IMR-90 (cell line): ENCODE results near the gene WDR76. TPM values are rescaled to one million over a fixed set of nuclear protein-coding genes. Genes with fewer than 3 reads are reported as not detected.
"Not testable (repeated sequence)": the region's sequence is repeated elsewhere in the genome, so short reads cannot be mapped to it uniquely, and the experiment has no call there.

ENCODE experiments used
- ATAC-seq: fragments of 200-7000 bp; cut with Tn5 transposase; 2 replicates; pipeline ENCODE4 v1.9.1; 2020; ENCODE audit warnings: low read depth, mild to moderate bottlenecking, moderate library complexity
- BruUV-seq: library from RNA; stranded (reverse); fragments of 400-500 nt; replicated peaks from 2 replicates; lab custom pipeline; 2021; lab: Mats Ljungman, UMichigan
- CTCF ChIA-PET: fragments of 300-600 bp; formaldehyde crosslinking; extraction: SDS; loops from one replicate; lab custom pipeline; 2021; ENCODE audit warnings: antibody characterized with exemption; lab: Yijun Ruan, JAX
- POLR2A ChIA-PET: fragments of 300-600 bp; sonication (Branson Sonifier 250); formaldehyde crosslinking; loops from one replicate; lab custom pipeline; 2022; ENCODE audit warnings: antibody characterized with exemption; ENCODE audit not compliant: unreplicated experiment; lab: Charles Lee
- DNase-seq: peaks from one replicate; pipeline ENCODE4 v3.0.0; 2013
- H2AFZ ChIP-seq: replicated peaks from 2 replicates; pipeline ENCODE3; 2013; ENCODE audit warnings: low read length, mild to moderate bottlenecking; ENCODE audit not compliant: poor library complexity
- H2AK5ac ChIP-seq: 2 replicates; pipeline ENCODE4 v1.6.1; 2013; ENCODE audit warnings: low read depth, low read length, inconsistent platforms
- H2AK9ac ChIP-seq: replicated peaks from 2 replicates; pipeline ENCODE3; 2013; ENCODE audit warnings: mild to moderate bottlenecking, low read depth, low read length, moderate library complexity; ENCODE audit not compliant: poor library complexity
- H2BK120ac ChIP-seq: 2 replicates; pipeline ENCODE4 v1.6.1; 2013; ENCODE audit warnings: low read depth, low read length, inconsistent platforms
- H2BK15ac ChIP-seq: 3 replicates; pipeline ENCODE4 v1.6.1; 2013; ENCODE audit warnings: low read depth, low read length, inconsistent platforms
- H2BK20ac ChIP-seq: 2 replicates; pipeline ENCODE4 v1.6.1; 2013; ENCODE audit warnings: low read depth, mild to moderate bottlenecking, inconsistent platforms, low read length, moderate library complexity
- H2BK5ac ChIP-seq: 2 replicates; pipeline ENCODE4 v1.6.1; 2013; ENCODE audit warnings: mild to moderate bottlenecking, low read depth, low read length, inconsistent platforms; ENCODE audit not compliant: poor library complexity, severe bottlenecking
- H3K14ac ChIP-seq: replicated peaks from 2 replicates; pipeline ENCODE4 v1.6.1; 2013; ENCODE audit warnings: low read depth, low read length, inconsistent platforms
- H3K18ac ChIP-seq: 2 replicates; pipeline ENCODE4 v1.6.1; 2013; ENCODE audit warnings: low read depth, low read length, control low read depth
- H3K23ac ChIP-seq: 2 replicates; pipeline ENCODE4 v1.6.1; 2013; ENCODE audit warnings: low read depth, low read length, inconsistent platforms
- H3K27ac ChIP-seq: 2 replicates; pipeline ENCODE4 v1.5.1; 2013; ENCODE audit warnings: mild to moderate bottlenecking, control low read depth, low read length; ENCODE audit not compliant: insufficient read depth
- H3K27me3 ChIP-seq: 2 replicates; pipeline ENCODE4 v1.6.1; 2013; ENCODE audit warnings: low read length; ENCODE audit not compliant: control insufficient read depth, insufficient read depth
- H3K36me3 ChIP-seq: 2 replicates; pipeline ENCODE4 v1.6.1; 2013; ENCODE audit warnings: low read length, mixed read lengths; ENCODE audit not compliant: control insufficient read depth, insufficient read depth
- H3K4ac ChIP-seq: 2 replicates; pipeline ENCODE4 v1.6.1; 2013; ENCODE audit warnings: low read depth, low read length, inconsistent platforms
- H3K4me1 ChIP-seq: 2 replicates; pipeline ENCODE4 v1.6.1; 2013; ENCODE audit warnings: low read length, mixed read lengths; ENCODE audit not compliant: control insufficient read depth, insufficient read depth
- H3K4me2 ChIP-seq: 2 replicates; pipeline ENCODE4 v1.6.1; 2013; ENCODE audit warnings: low read depth, mild to moderate bottlenecking, control low read depth, low read length, moderate library complexity
- H3K4me3 ChIP-seq: 2 replicates; pipeline ENCODE4 v1.5.1; 2013; ENCODE audit warnings: low read depth, mild to moderate bottlenecking, control low read depth, low read length, moderate library complexity; ENCODE audit not compliant: insufficient read depth
- H3K56ac ChIP-seq: 2 replicates; pipeline ENCODE4 v1.6.1; 2013; ENCODE audit warnings: low read length, inconsistent platforms; ENCODE audit not compliant: insufficient read depth; ENCODE audit errors: extremely low read depth
- H3K79me1 ChIP-seq, 2 experiments: 2 replicates each; pipeline ENCODE4 v1.6.1; 2013; ENCODE audit warnings: low read length in 2 of 2, inconsistent platforms in 1 of 2, low read depth in 1 of 2
- H3K9ac ChIP-seq: 2 replicates; pipeline ENCODE4 v1.6.1; 2013; ENCODE audit warnings: low read depth, low read length, control low read depth
- H3K9me1 ChIP-seq: 2 replicates; pipeline ENCODE4 v1.6.1; 2013; ENCODE audit warnings: low read length, inconsistent platforms; ENCODE audit not compliant: insufficient read depth
- H3K9me3 ChIP-seq: 2 replicates; pipeline ENCODE4 v1.6.1; 2013; ENCODE audit warnings: low read length; ENCODE audit not compliant: control insufficient read depth, insufficient read depth
- H4K20me1 ChIP-seq: 2 replicates; pipeline ENCODE4 v1.6.1; 2013; ENCODE audit warnings: low read length, inconsistent platforms; ENCODE audit not compliant: insufficient read depth
- H4K5ac ChIP-seq: 2 replicates; pipeline ENCODE4 v1.6.1; 2013; ENCODE audit warnings: mild to moderate bottlenecking, low read depth, low read length, control low read depth
- H4K8ac ChIP-seq, 2 experiments: 2 replicates each; pipeline ENCODE4 v1.6.1; 2013; ENCODE audit warnings: low read depth in 2 of 2, low read length in 2 of 2, control low read depth in 1 of 2, inconsistent platforms in 1 of 2
- H4K91ac ChIP-seq: 2 replicates; pipeline ENCODE4 v1.6.1; 2013; ENCODE audit warnings: low read depth, low read length, inconsistent platforms; ENCODE audit not compliant: insufficient read depth
- MAZ ChIP-seq: IDR thresholded peaks from 2 replicates; pipeline ENCODE4 v1.6.1; 2012; ENCODE audit warnings: low read depth, mild to moderate bottlenecking, low read length, improper control_type of control experiment, moderate library complexity, borderline replicate concordance
- NFE2L2 ChIP-seq: fragments of 150-350 bp; IDR thresholded peaks from 2 replicates; pipeline ENCODE4 v1.6.1; 2016; ENCODE audit warnings: low read depth, mild to moderate bottlenecking, low read length
- WGBS, 2 experiments: methylation state at CpG; one replicate each; pipeline versions ENCODE4 v1.1.5 to v1.1.7; 2013; ENCODE audit warnings: missing lambda C conversion rate in 2 of 2; ENCODE audit not compliant: insufficient read length in 1 of 2; ENCODE audit errors: extremely low coverage in 2 of 2; 5-methylcytosine and 5-hydroxymethylcytosine counted together
- dilution Hi-C: fragments of 300-500 bp; cut with HindIII; formaldehyde crosslinking; loops from one replicate; pipeline ENCODE4 v1.14.3; 2018; ENCODE audit warnings: low sequenced_read_pairs; ENCODE audit not compliant: unreplicated experiment
- in situ Hi-C: fragments of 300-500 bp; cut with MboI; formaldehyde crosslinking; loops from 3 replicates; pipeline ENCODE4 v1.14.3; 2019; ENCODE audit warnings: low sequenced_read_pairs, inconsistent platforms, mixed read lengths
- intact Hi-C: fragments of 100-400 bp; cut with micrococcal nuclease; formaldehyde crosslinking; loops from 2 replicates; pipeline ENCODE4 v1.10.0; 2022
- polyA plus RNA-seq, 3 experiments: library from polyadenylated mRNA; depleted of rRNA; stranded (reverse); fragments of >200 nt; gene quantifications; 2 replicates each; pipeline ENCODE4 v1.2.3, GENCODE V29; 2012; ENCODE audit warnings: low replicate concordance in 1 of 3
- total RNA-seq: library from RNA; depleted of rRNA; stranded (reverse); fragments of >200 nt; gene quantifications from 2 replicates; pipeline ENCODE4 v1.2.3, GENCODE V29; 2012

WDR76 gene
- total and polyA plus RNA-seq, 2 of the 4 experiments (the other 2 are of a cell fraction), result 4.8 to 25.8 TPM

DNA sequence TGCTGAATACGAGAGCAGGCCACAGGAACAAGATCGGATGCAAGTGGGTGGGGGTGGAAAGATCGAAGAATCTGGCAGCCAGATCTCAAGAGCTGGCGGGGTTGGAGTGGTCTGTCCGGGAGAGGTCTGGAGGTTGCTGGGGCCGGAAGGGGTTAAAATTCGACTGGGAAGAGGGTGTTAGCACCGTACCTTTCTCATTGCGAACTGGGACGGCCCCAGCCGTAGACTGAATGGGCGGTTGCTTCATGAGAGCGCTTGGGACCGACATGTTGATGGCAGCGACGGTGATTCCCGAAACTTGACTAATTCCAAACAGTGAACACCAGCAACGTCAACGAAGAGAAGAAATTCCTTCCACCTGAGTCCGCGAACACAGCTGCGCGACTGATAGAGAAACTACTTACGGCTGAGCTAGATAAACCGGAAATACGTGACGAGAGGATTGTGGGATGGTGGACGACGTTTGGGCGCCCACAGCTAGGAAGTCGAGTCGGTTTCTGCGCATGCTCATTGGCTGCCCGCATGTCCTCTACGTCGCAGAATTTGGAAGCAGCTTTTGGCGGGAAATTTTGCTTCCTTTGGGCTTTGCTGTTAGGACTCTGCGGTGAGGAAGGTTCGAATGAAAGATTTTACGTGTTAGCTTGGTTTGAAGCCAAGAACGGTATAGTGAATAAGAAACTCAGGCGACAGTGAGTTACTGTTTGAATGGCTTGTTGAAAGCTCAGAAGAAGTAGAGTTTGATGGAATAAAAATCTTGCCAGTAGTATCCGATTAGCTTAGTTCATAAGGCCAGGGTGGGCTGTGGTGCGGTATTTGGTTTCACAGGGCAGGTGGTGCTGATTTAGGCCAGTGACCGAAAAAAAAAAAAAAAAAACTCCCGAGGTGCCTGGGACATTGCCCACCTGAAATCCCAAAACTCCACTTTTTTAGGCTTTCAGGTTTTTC lies 2.2 kb upstream of the WDR76 start, which contains the start of gene MFAP1 (continued):
- TF ChIP-seq MAZ, result 0 out of 2 replicates have a peak, but pooled peaks have one; percentile 39
- no peak for TF ChIP-seq NFE2L2

- H3K56ac ChIP-seq, H2BK15ac ChIP-seq, H2BK120ac ChIP-seq, POLR2A ChIA-PET, H3K4me2 ChIP-seq, H4K8ac ChIP-seq, in situ Hi-C loops, H3K27ac ChIP-seq, H2BK20ac ChIP-seq, H3K4ac ChIP-seq, H3K9ac ChIP-seq, DNase-seq, CTCF ChIA-PET, H3K9me1 ChIP-seq, H2AK9ac ChIP-seq, H2BK5ac ChIP-seq, BruUV-seq, H4K5ac ChIP-seq, intact Hi-C loops, dilution Hi-C loops, H3K23ac ChIP-seq, H4K91ac ChIP-seq, H3K9me3 ChIP-seq, H3K36me3 ChIP-seq, H3K4me1 ChIP-seq, H3K27me3 ChIP-seq, ATAC-seq, H3K18ac ChIP-seq, H3K14ac ChIP-seq, H3K4me3 ChIP-seq, H2AK5ac ChIP-seq, H2AFZ ChIP-seq: not testable (repeated sequence)
- 96% methylated on average over 5 of the region's 11 CpGs; no CpG with 5 or more reads in 1 of the 2 experiments for WGBS, 2 experiments
- H3K79me1 ChIP-seq, result peaks cover 15 to 43% of the 10 kb centered on the region in 2 experiments
- H4K20me1 ChIP-seq, result peaks cover 11% of the 10 kb centered on the region; the same call in 1 of the 2 replicates
Measured at GRCh38 chr15:43825305-43825704, 1.5 kb upstream of the WDR76 start.
